B cell (primary cell): Measurements from ENCODE around the gene SALL3. TPM values are rescaled to one million over a fixed set of nuclear protein-coding genes. Genes with fewer than 3 reads are reported as not detected.

Experiments
- ATAC-seq: fragments of 200-7000 bp; cut with Tn5 transposase; one replicate; pipeline ENCODE4 v1.10.0; 2021; ENCODE audit warnings: low read depth, mild to moderate bottlenecking, moderate number of reproducible peaks, moderate library complexity
- CTCF ChIA-PET: fragments of 350-600 bp; sonication (Branson Sonifier 250); formaldehyde crosslinking; loops from one replicate; lab custom pipeline; 2021; ENCODE audit warnings: antibody characterized with exemption, inconsistent platforms; lab: Charles Lee
- POLR2A ChIA-PET: fragments of 350-600 bp; sonication (Branson Sonifier 250); formaldehyde crosslinking; loops from one replicate; lab custom pipeline; 2021; ENCODE audit warnings: antibody characterized with exemption; lab: Charles Lee
- DNase-seq: peaks from one replicate; pipeline ENCODE4 v3.0.0; 2013
- H2AFZ ChIP-seq: 2 replicates; pipeline ENCODE4 v1.6.1; 2012; ENCODE audit warnings: mild to moderate bottlenecking, low read depth, low read length; ENCODE audit not compliant: insufficient read depth, poor library complexity, severe bottlenecking
- H3K27ac ChIP-seq, 2 donors: 1 replicate in 1 of 2; 2 replicates in 1 of 2; pipeline ENCODE4 v1.5.1; 2012 to 2013; ENCODE audit warnings: low read length in 2 of 2, mild to moderate bottlenecking in 2 of 2, moderate library complexity in 1 of 2
- H3K27me3 ChIP-seq, 4 experiments: fragments of 200-600 bp in 1 of 4; sonication (generic) in 1 of 4; replicated peaks in 1 of 4; 1 replicate in 2 of 4; 2 replicates in 2 of 4; pipeline versions ENCODE4 v1.6.1 to v1.7.0; 2013 to 2016; ENCODE audit warnings: low read length in 3 of 4, mild to moderate bottlenecking in 2 of 4, mixed read lengths in 1 of 4, moderate library complexity in 1 of 4; ENCODE audit not compliant: insufficient read depth in 4 of 4, control insufficient read depth in 3 of 4; ENCODE audit errors: control extremely low read depth in 1 of 4
- H3K36me3 ChIP-seq, 2 experiments: replicated peaks in 1 of 2; 1 replicate in 1 of 2; 2 replicates in 1 of 2; pipeline versions ENCODE4 v1.6.1 to v1.7.1; 2013; ENCODE audit warnings: low read length in 1 of 2; ENCODE audit not compliant: insufficient read depth in 2 of 2, control insufficient read depth in 1 of 2; ENCODE audit errors: control extremely low read depth in 1 of 2, extremely low read depth in 1 of 2
- H3K4me1 ChIP-seq, 2 donors: fragments of 200-600 bp in 1 of 2; sonication (generic) in 1 of 2; 1 replicate in 1 of 2; 2 replicates in 1 of 2; pipeline versions ENCODE4 v1.5.1 to v1.6.1; 2013 to 2017; ENCODE audit warnings: low read length in 2 of 2; ENCODE audit not compliant: control insufficient read depth in 2 of 2, insufficient read depth in 2 of 2
- H3K4me2 ChIP-seq: replicated peaks from 2 replicates; pipeline ENCODE3; 2012; ENCODE audit warnings: mild to moderate bottlenecking, low read depth, low read length; ENCODE audit not compliant: poor library complexity, severe bottlenecking
- H3K4me3 ChIP-seq, 5 experiments: fragments of 200-600 bp in 1 of 5; sonication (generic) in 1 of 5; 1 replicate in 3 of 5; 2 replicates in 2 of 5; pipeline versions ENCODE4 v1.5.1 to v1.7.0; 2011 to 2016; ENCODE audit warnings: low read length in 4 of 5, mild to moderate bottlenecking in 4 of 5, low read depth in 2 of 5, control low read depth in 1 of 5, moderate library complexity in 1 of 5; ENCODE audit not compliant: insufficient read depth in 1 of 5; ENCODE audit errors: control extremely low read depth in 1 of 5, extremely low read depth in 1 of 5
- H3K79me2 ChIP-seq: fragments of 200-600 bp; sonication (generic); one replicate; pipeline ENCODE4 v1.6.0; 2016; ENCODE audit warnings: low read length; ENCODE audit not compliant: control insufficient read depth, insufficient read depth
- H3K9ac ChIP-seq: fragments of 200-600 bp; sonication (generic); 2 replicates; pipeline ENCODE4 v1.6.1; 2017; ENCODE audit warnings: mild to moderate bottlenecking, low read length, moderate library complexity
- H3K9me3 ChIP-seq, 3 donors: one replicate each; pipeline versions ENCODE4 v1.6.1 to v1.7.1; 2013; ENCODE audit warnings: low read length in 2 of 3; ENCODE audit not compliant: control insufficient read depth in 2 of 3, insufficient read depth in 1 of 3; ENCODE audit errors: control extremely low read depth in 1 of 3
- H4K20me1 ChIP-seq: 2 replicates; pipeline ENCODE4 v1.6.0; 2012; ENCODE audit warnings: mild to moderate bottlenecking, low read length; ENCODE audit not compliant: insufficient read depth, control insufficient read depth, poor library complexity, severe bottlenecking
- H3K27ac Mint-ChIP-seq: one replicate; pipeline ENCODE4 v1.8.0; 2021; ENCODE audit warnings: mixed read lengths
- H3K27me3 Mint-ChIP-seq: one replicate; pipeline ENCODE4 v1.8.0; 2021; ENCODE audit warnings: mixed read lengths
- H3K4me1 Mint-ChIP-seq: one replicate; pipeline ENCODE4 v1.8.0; 2021; ENCODE audit warnings: mixed read lengths
- H3K4me3 Mint-ChIP-seq: one replicate; pipeline ENCODE4 v1.8.0; 2021; ENCODE audit warnings: mixed read lengths
- H3K9me3 Mint-ChIP-seq: one replicate; pipeline ENCODE4 v1.8.0; 2022; ENCODE audit warnings: mixed read lengths; ENCODE audit not compliant: insufficient read depth
- EZH2 ChIP-seq: IDR thresholded peaks from 2 replicates; pipeline ENCODE4 v1.6.1; 2012; ENCODE audit warnings: borderline replicate concordance, low read depth, mild to moderate bottlenecking, moderate library complexity, low read length; ENCODE audit not compliant: insufficient read depth, poor library complexity, severe bottlenecking
- WGBS: methylation state at CpG from one replicate; pipeline ENCODE4 v1.1.5; 2013; ENCODE audit warnings: missing lambda C conversion rate; ENCODE audit not compliant: insufficient coverage; 5-methylcytosine and 5-hydroxymethylcytosine counted together
- intact Hi-C: fragments of 100-400 bp; cut with micrococcal nuclease; formaldehyde crosslinking; loops from one replicate; pipeline ENCODE4 v1.10.0; 2022
- polyA plus RNA-seq: library from polyadenylated mRNA; depleted of rRNA; stranded (reverse); fragments of >200 nt; gene quantifications from 2 replicates; pipeline ENCODE4 v1.2.3, GENCODE V29; 2012
- total RNA-seq, 2 donors: library from RNA; stranded (reverse); fragments of 120-200 nt in 1 of 2; gene quantifications; 1 replicate in 1 of 2; 2 replicates in 1 of 2; pipeline versions ENCODE4 v1.2.3 to v1.2.4, GENCODE V29; 2013 to 2022
- TF ChIP-seq, protein P1 (sequence below): fragments of 200-600 bp; IDR thresholded peaks from one replicate; pipeline ENCODE4 v1.8.0; 2022; ENCODE audit warnings: antibody characterized with exemption, mild to moderate bottlenecking

SALL3 gene
- total and polyA plus RNA-seq, 2 donors (not counting 1 experiment from before 2014, with no cell fraction given) = not detected

DNA sequence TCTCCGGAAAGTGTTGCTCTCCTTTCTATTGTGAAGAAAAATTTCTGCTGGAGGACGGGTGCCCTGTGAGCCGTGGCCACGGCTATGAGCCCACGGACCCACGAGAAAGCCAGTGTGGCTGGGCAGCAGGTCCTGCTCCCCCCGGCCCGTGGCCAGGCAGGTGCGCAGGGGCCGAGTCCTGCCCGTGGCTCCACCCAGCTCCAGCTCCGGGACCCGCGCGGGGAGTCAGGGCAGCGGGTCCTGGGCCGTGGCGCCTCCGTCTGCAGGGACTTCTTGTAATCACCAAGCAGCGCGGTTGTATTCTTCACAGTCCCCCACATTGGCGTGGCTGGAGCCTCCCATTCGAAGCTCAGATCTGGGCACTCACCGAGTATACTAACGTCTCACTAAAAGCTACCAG, 43.0 kb downstream of the SALL3 start:
- no peak for TF ChIP-seq EZH2
- TF ChIP-seq, protein P1, sequence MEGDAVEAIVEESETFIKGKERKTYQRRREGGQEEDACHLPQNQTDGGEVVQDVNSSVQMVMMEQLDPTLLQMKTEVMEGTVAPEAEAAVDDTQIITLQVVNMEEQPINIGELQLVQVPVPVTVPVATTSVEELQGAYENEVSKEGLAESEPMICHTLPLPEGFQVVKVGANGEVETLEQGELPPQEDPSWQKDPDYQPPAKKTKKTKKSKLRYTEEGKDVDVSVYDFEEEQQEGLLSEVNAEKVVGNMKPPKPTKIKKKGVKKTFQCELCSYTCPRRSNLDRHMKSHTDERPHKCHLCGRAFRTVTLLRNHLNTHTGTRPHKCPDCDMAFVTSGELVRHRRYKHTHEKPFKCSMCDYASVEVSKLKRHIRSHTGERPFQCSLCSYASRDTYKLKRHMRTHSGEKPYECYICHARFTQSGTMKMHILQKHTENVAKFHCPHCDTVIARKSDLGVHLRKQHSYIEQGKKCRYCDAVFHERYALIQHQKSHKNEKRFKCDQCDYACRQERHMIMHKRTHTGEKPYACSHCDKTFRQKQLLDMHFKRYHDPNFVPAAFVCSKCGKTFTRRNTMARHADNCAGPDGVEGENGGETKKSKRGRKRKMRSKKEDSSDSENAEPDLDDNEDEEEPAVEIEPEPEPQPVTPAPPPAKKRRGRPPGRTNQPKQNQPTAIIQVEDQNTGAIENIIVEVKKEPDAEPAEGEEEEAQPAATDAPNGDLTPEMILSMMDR = no peak
- Histone ChIP-seq H4K20me1 (no peaks in the 10 kb centered on the region), H3K4me2 (no peak overlapping the region), H3K79me2 (no peaks in the 10 kb centered on the region), H3K9me3 (peaks cover 0 to 31% (median 0%) of the 10 kb centered on the region in 3 donors), H3K27me3 (peaks cover 0 to 4% (median under 1%) of the 10 kb centered on the region in 4 experiments), H3K36me3 (no peaks in the 10 kb centered on the region), H3K27ac (no peak overlapping the region), H3K4me1 (no peaks in the 10 kb centered on the region), H3K9ac (no peak overlapping the region), H2AFZ (no peak overlapping the region), H3K4me3 (no peak overlapping the region)
- peaks cover 9% of the 10 kb centered on the region for H3K27me3 Mint-ChIP-seq
- H3K27ac Mint-ChIP-seq = no peak overlapping the region
- intact Hi-C loops = no loop called here
- 96% methylated on average over 24 of the region's 25 CpGs for WGBS
- DNase-seq = no peak
- no peak overlapping the region for H3K4me3 Mint-ChIP-seq
- POLR2A ChIA-PET = no interaction called here
- no peak for ATAC-seq
- no peaks in the 10 kb centered on the region for H3K4me1 Mint-ChIP-seq
- CTCF ChIA-PET = no interaction called here
- peaks cover under 1% of the 10 kb centered on the region for H3K9me3 Mint-ChIP-seq

DNA sequence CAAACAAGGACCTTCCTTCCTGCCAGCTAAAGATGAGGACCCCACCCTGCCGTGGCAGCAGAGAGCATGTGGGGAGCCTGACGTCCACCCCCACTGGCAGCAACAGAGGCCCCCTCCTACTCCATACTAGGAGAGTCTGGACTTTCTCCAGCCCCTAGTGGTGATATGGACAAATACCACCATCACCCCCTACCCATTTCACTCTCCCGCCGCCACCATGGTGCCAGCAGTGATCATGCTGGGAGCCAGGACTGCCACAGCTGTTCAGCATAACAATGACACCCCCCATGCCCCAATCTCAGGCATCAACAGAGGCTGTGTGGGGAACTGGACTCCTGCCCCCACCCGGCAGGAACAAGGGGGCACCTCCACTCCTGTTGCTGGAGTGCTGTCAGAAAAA, 46.9 kb downstream of the SALL3 start:
- no peak overlapping the region for H3K27ac ChIP-seq
- peaks cover 12% of the 10 kb centered on the region for H3K9me3 Mint-ChIP-seq
- CTCF ChIA-PET = no interaction called here
- POLR2A ChIA-PET = no interaction called here
- no peak overlapping the region for H3K4me3 ChIP-seq
- TF ChIP-seq, protein P1 = no peak
- TF ChIP-seq EZH2 = no peak
- H3K27me3 ChIP-seq = no peaks in the 10 kb centered on the region
- H3K27me3 Mint-ChIP-seq = no peaks in the 10 kb centered on the region
- no peak overlapping the region for H2AFZ ChIP-seq
- no peak overlapping the region for H3K4me3 Mint-ChIP-seq
- 65% methylated on average over 2 of the region's 5 CpGs for WGBS
- intact Hi-C loops = no loop called here
- ATAC-seq (no peak), DNase-seq (no peak)
- no peak overlapping the region for H3K27ac Mint-ChIP-seq
- H3K79me2 ChIP-seq = no peaks in the 10 kb centered on the region
- H3K4me1 ChIP-seq = no peaks in the 10 kb centered on the region
- H3K4me2 ChIP-seq = no peak overlapping the region
- H3K9ac ChIP-seq = no peak overlapping the region
- no peaks in the 10 kb centered on the region for H4K20me1 ChIP-seq
- H3K4me1 Mint-ChIP-seq = no peaks in the 10 kb centered on the region
- peaks cover 0 to 26% (median 0%) of the 10 kb centered on the region in 3 donors for H3K9me3 ChIP-seq
- no peaks in the 10 kb centered on the region for H3K36me3 ChIP-seq
